Measurements from ENCODE around the gene SGSH.
A peak's percentile ranks its signal among the peaks of the same experiment; 100 is the strongest.

The SGSH gene

DNA sequence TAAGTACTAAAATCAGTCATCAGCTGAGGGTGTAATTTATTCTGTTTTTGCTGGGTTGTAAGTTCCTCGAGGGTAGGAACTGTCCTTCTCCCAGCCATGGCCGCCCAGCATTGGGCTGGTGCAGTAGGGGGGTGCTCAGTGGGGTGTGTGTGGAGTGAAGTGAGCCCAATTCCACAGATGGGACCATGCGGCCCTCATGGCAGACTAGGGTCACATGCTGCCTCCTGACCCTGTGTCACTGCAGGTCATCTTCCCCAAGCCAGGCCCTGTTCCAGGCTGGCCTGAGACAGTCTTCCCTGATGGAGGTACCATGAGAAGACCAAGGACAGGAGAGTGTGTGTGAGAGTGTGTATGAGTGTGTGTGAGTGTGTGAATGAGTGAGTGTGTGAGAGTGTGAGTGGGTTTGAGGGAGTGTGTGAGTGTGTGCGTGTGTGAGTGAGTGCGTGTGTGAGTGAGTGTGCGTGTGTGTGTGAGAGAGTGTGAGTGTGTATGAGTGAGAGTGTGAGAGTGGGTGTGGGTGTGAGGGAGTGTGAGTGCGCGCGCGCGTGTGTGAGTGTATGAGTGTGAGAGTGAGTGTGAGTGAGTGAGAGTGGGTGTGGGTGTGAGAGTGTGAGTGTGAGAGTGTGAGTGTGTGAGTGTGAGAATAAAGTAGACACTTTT is 3.8 kb upstream of the SGSH start:
- no peak for DNase-seq

DNA sequence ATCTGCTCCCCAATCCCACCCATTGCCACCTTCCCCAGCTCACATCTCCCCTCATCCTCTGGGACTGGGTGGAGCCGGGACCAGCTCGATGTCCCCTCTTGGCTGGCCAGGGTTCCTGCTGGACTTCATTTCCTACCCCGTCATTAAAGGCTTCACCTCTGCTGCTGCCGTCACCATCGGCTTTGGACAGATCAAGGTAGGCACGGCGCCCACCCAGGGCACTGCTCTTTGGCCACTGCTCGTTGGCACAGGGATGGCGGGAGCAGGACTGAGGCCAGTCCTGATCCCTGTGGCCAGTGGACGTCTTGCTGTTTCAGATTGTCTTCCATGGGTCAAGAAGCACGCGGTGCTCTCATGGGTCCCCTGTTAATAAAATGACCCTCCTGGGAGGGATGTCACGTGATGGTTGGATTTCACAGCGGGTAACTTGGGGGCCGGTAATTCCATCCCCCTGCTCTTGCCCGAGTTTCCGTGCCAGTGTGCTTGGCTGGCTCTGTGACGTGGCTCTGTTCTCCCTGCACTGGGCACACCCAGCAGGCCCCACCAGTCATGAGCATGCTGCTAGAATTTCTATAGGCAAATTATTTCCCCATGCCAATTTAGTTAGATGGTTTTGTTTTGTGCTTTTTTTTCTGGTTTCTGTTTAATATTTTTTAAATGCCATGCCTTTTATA is 3.1 kb upstream of the SGSH start:
- DNase-seq: no peak

DNA sequence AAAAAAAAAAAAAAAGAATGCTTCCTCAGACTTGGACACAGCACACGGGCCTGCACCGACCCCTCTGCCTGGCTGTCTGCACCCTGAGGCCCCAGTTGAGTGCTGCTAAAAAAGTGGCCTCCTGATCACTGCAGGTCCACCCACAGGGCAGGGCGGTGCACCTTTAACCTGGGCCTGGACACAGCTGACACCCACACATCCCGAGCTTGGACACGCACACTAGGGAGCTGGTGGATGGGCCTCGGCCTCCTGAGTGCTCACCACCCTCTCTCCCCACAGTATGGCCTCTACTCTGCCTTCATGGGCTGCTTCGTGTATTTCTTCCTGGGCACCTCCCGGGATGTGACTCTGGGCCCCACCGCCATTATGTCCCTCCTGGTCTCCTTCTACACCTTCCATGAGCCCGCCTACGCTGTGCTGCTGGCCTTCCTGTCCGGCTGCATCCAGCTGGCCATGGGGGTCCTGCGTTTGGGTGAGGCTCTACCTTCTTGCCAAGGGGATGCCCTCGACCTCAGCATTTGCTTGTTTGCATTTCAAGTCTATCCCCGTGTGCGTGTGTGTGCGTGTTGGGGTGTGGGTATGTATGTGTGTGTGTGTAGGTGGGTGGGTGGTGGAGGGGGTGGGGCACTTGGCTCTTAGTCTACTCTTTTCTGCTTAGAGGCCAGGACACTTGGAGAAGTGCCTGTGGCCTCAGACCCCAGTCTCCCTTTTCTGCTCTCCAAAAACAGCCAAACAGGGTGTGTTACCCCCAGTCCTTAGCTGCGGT is 2.4 kb upstream of the SGSH start:
- DNase-seq: no peak

DNA sequence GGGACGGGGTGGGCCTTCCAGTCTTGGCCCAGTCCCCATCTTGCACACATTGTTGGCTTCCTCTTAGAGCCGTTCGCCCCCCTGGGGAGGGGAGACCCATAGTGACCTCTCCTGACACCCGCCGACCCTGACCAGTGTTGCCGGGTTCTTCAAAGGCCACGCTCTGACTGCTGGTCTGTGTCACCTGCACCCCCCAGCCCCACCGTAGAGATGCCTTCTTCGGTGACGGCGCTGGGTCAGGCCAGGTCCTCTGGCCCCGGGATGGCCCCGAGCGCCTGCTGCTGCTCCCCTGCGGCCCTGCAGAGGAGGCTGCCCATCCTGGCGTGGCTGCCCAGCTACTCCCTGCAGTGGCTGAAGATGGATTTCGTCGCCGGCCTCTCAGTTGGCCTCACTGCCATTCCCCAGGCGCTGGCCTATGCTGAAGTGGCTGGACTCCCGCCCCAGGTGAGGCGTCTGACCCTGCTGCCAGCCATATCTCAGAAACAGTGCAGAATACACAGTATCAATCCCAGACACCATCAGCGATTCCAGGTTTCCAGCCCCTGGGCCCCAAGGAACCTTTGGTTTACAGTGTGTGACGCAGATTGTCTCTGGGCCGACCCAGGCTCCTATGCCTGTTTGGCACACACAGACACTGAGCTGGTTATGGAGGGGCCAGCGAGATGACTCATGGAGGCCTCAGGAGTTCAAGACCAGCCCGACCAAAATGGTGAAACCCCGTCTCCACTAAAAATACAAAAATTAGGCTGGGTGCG is 1.4 kb upstream of the SGSH start:
- DNase-seq: no peak

DNA sequence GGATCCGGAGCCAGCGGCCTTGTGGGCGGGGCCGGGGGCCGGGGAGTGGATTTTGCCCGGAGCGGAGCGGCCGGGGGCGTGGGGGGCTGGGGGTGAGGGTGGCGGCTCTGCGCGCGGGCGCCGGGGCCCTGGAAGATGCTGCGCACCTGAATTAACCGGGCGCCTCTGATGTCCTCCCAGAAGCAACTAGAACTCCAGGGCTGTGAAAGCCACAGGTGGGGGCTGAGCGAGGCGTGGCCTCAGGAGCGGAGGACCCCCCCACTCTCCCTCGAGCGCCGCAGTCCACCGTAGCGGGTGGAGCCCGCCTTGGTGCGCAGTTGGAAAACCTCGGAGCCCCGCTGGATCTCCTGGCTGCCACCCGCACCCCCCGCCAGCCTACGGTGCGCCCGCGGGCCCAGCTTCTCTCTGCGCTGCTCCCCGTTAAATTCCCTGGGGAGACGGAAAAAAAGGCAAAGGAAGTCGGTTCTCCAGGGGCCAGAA is 643 bp upstream of the SGSH start:
- no peak for DNase-seq

- DNase-seq: no peak
These were observed 425 bp downstream of the SGSH start for GRCh38 chr17:80219763-80220053.

DNA sequence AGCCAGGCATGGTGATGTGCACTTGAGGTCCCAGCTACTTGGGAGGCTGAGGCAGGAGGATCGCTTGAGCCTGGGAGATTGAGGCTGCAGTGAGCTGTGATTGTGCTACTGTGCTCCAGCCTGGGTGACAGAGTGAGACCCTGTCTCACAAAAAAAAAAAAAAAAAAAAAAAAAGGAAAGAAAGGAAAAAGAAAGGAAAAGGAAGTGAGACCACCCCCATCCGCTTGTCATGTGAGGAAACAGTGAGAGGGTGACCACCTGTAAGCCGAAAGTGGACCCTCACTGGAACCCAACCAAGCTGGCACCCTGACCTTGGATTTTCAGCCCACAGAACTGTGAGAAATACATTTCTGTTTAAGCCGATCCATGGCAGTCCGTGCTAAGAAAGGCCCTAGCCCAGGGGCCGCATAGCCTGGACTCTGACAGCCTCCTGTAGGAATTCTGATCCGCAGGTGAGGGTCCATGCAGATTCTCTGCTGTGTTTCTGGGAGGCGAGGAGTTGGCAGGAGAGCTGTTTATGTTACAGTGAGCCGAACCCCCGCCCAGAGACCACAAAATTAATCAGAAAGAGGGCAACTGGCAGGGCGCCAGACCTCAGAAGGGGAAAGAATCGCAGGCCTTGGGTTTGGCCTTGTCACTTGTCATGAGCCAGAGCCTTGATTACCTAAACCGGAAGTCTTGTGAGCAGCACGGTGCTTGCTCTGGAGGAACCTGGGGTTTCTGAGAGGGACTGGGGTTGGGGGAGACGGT is 945 bp downstream of the SGSH start:
- peak; percentile 69 for DNase-seq

DNA sequence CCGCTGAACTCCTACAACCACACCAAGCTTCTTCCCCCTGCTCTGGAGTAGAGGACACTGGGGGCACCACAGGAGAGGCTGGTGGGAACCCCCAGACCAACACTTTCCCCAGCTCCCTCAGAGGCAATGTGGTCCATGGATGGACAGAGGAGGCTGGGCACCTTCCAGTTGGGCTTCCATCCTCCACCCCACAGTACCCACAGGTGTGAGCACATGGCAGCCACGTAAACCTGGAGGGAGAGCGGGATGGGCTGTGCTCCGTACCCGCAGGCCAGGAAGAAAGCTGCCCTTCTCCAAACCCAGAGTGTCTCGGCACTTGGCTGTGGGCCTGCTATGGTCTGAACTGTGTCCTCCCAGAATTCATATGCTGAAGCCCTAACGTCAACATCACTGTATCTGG is 1.7 kb downstream of the SGSH start:
- DNase-seq: no peak

- DNase-seq: no peak
These were observed 2.3 kb downstream of the SGSH start for GRCh38 chr17:80217703-80218362.

DNA sequence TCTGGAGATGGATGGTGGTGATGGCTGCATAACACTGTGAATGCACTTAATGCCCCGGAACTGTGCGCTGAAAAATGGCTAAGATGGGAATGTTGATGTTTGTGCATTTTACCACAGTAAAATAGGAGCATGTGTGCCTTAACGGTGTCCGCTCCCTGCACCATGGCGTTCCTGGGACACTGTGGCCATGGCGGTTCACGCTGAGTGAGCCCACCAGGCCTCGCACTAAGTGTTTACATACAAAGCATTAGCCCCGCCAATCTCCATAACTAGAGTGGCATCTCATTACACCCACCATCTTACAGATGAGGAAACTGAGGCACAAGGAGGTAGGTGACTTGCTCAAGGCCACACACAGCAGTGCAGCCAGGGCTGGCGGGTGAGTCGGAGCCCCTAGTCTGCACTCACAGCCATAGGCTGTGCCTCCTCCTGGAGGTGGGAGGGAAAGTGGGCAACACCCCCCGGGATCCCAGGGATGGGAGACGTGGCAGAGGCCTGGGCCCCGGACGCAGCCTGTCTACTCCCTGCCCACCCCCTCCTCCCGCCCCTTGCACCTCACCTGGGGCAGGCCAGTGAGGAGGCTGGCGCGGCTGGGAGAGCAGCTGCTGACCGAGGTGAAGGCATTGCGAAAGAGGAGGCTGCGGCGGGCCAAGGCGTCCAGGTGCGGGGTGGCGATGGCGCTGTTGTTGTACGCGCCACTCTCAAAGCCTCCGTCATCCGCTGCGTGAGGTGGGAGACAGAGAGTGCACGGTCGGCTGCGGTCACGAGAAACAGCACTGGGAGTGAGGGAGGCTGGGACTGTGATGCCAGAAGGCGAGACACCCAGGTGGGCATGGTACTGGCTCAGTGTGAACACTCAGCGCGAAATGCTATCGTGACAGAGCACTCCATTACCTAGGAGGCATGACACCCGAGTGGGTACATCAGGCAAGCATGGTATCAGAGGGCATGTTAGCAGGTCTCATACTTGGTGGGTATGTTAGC is 3.4 kb downstream of the SGSH start:
- no peak for DNase-seq

DNA sequence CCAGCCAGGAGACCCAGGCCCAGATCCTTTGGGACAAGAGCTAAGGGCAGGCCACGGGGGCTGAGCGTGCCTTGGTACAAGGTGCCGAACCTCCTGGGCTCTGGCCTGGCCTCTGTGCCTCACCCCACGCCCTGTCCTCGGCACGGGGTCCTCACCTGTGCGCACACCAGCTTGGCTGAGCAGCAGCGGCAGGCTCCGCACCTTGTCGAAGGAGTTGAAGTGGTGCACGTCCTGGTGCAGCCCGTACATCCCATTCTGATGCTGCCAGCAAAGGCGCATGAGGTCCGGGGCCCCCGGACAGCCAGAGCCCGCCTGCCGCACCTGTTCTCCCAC is 5.3 kb downstream of the SGSH start:
- no peak for DNase-seq

- DNase-seq: no peak
These were observed 5.9 kb downstream of the SGSH start for GRCh38 chr17:80214012-80214877.

- DNase-seq: no peak
These were observed 6.5 kb downstream of the SGSH start for GRCh38 chr17:80213643-80213975.

- no peak for DNase-seq
These were observed 7.0 kb downstream of the SGSH start for GRCh38 chr17:80212962-80213642.

DNA sequence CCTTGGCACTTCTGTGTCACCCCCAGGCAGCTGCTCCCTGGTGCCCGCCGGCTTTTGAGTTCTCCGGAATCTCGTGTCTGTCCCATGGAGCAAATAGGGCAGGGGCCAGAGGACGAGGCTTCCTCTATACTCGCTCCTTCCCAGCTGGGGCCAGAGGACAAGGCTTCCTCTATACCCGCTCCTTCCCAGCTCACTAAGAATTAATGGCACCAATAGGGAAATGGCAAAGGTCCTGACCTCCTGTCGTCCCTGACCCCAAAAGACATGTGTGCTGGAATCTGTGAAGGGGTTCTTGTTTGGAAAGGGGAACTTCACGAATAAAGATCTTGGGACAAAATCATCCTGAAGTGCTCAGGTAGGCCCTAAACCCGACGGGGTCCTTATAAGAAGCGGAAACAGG is 7.6 kb downstream of the SGSH start:
- DNase-seq: no peak

DNA sequence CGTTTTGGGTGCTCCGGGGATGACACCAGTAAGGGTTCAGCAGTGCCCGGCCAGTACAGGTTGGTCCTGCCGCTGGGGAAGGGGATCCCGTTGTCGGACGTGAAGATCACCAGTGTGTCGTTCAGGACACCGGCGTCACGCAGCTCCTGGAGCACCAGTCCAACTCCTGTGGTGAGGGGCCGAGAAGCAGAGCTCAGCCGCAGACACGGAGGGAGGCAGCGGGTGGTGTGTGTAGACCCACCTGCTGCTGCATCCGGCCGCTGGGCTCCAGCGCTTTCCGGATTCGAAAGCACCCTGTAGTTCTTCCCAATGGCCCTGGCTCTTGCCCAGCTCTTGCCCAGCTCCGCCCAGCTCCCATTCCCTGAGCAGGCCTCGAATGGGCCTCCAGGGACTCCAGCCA is 8.0 kb downstream of the SGSH start:
- DNase-seq: no peak

GRCh38 chr17:80210348-80211108 is 9.6 kb downstream of the SGSH start:
- no peak for DNase-seq

DNA sequence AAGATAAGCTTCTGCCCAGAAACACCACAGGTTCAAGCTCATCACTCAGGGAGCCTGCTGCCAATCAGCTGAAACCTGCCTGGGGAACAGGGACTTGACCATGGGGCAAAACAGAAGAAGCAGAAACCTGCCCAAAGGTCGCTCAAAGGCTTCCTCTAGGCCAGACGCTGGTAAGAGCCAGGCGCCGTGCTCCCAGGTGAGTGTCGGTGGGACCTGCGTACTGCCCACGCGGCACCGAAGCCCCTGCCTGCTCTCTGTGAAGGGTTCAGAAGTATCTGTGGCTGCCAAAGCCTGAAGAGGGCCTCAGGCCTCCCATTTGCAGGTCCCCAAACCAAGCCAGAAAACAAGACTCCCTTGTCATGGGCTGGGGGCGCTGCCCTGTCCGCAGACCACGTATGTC is 10.4 kb downstream of the SGSH start:
- DNase-seq: no peak

DNA sequence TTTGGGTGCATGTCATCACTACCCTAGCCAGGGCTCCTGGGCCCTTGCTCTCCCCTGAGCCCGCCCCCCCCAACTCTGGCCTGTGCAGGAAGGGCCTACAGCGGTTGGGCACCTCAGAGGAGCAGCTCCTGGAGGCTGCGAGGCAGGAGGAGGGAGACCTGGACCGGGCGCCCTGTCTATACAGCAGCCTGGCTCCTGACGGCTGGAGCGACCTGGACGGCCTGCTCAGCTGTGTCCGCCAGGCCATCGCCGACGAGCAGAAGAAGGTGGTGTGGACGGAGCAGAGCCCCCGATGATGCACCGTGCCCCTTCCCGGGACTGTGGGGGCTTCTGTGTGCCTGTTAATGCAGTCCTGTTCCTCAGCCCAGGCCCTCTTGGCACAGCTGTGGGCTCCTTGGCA is 12.1 kb downstream of the SGSH start:
- no peak for DNase-seq
